Central memory CD4-positive, alpha-beta T cell (primary cell): ENCODE results near the gene BAD.
"Not testable (repeated sequence)": the region's sequence is repeated elsewhere in the genome, so short reads cannot be mapped to it uniquely, and the experiment has no call there.

Experiments used
- DNase-seq: peaks from one replicate; pipeline ENCODE4 v3.0.0; 2022

Gene BAD

GRCh38 chr11:64314805-64315561, 30.5 kb upstream of the BAD start:
- DNase-seq = no peak

- DNase-seq = no peak
Observed at GRCh38 chr11:64314146-64314804, 29.8 kb upstream of the BAD start.

GRCh38 chr11:64313491-64314145, 29.2 kb upstream of the BAD start:
- no peak for DNase-seq

GRCh38 chr11:64312947-64313346, 28.5 kb upstream of the BAD start:
- no peak for DNase-seq

- DNase-seq = not testable (repeated sequence)
Observed at GRCh38 chr11:64307795-64308194, 23.3 kb upstream of the BAD start.

- no peak for DNase-seq
Observed at GRCh38 chr11:64306876-64307622, 22.6 kb upstream of the BAD start.

GRCh38 chr11:64306563-64306875, 22.1 kb upstream of the BAD start:
- no peak for DNase-seq

GRCh38 chr11:64305691-64306562, 21.5 kb upstream of the BAD start:
- DNase-seq = peak; percentile 59

GRCh38 chr11:64305075-64305690, 20.7 kb upstream of the BAD start, which contains the start of gene ESRRA:
Gene ESRRA, plus strand, starts transcription at chr11:64305524. Its CDS starts 1,656 bp downstream, at chr11:64307180.
- peak; percentile 99 for DNase-seq

- peak; percentile 85 for DNase-seq
Observed at GRCh38 chr11:64304316-64305072, 20.0 kb upstream of the BAD start.

GRCh38 chr11:64304032-64304315, 19.5 kb upstream of the BAD start:
- DNase-seq = no peak

- no peak for DNase-seq
Observed at GRCh38 chr11:64303109-64304031, 18.9 kb upstream of the BAD start.

- DNase-seq = no peak
Observed at GRCh38 chr11:64299847-64300648, 15.6 kb upstream of the BAD start, which contains the start of gene CATSPERZ. Gene CATSPERZ, plus strand, starts transcription at chr11:64300358. Its CDS starts 53 bp downstream, at chr11:64300411.

- no peak for DNase-seq
Observed at GRCh38 chr11:64298966-64299846, 14.7 kb upstream of the BAD start.

- no peak for DNase-seq
Observed at GRCh38 chr11:64297699-64298358, 13.4 kb upstream of the BAD start.

GRCh38 chr11:64296830-64297698, 12.6 kb upstream of the BAD start:
- DNase-seq = no peak
